HCT116 (cell line): ENCODE results near the gene STK38L. TPM values are rescaled to one million over a fixed set of nuclear protein-coding genes. Genes with fewer than 3 reads are reported as not detected.

Source experiments
- ATAC-seq: fragments of 200-7000 bp; cut with Tn5 transposase; 2 replicates; pipeline ENCODE4 v1.9.1; 2020; ENCODE audit warnings: mild to moderate bottlenecking, moderate library complexity
- BruUV-seq: library from RNA; stranded (reverse); fragments of 400-500 nt; replicated peaks from 2 replicates; lab custom pipeline; 2021; lab: Mats Ljungman, UMichigan
- CTCF ChIA-PET: fragments of 300-600 bp; sonication (Branson Sonifier 250); formaldehyde crosslinking; loops from one replicate; lab custom pipeline; 2021; ENCODE audit warnings: antibody characterized with exemption; lab: Charles Lee
- POLR2A ChIA-PET: fragments of 300-600, 350-600 bp; sonication (Branson Sonifier 250); formaldehyde crosslinking; loops from one replicate; lab custom pipeline; 2021; ENCODE audit warnings: antibody characterized with exemption; lab: Charles Lee
- RAD21 ChIA-PET, 2 experiments: fragments of 300-600 bp; sonication (Branson Sonifier 250); formaldehyde crosslinking; loops; one replicate each; lab custom pipeline; 2023; ENCODE audit warnings: low total read pairs in 2 of 2; ENCODE audit not compliant: uncharacterized antibody in 2 of 2, unreplicated experiment in 2 of 2, low non-redundant PET in 1 of 2; lab: Charles Lee
- DNase-seq: peaks from one replicate; pipeline ENCODE4 v3.0.0-alpha.2; 2010; ENCODE audit warnings: low read depth, low spot score
- H2AFZ ChIP-seq: fragments of 200-600 bp; shearing (Covaris generic), sonication (generic); 2 replicates; pipeline ENCODE4 v1.6.1; 2017; ENCODE audit warnings: low read depth, mixed run types, mixed read lengths, antibody characterized with exemption, low read length; ENCODE audit not compliant: poor library complexity, severe bottlenecking
- H3K27ac ChIP-seq: 2 replicates; pipeline ENCODE4 v1.5.1; 2012; ENCODE audit warnings: low read depth, low read length
- H3K27me3 ChIP-seq: fragments of 200-600 bp; sonication (generic); 2 replicates; pipeline ENCODE4 v1.6.1; 2016; ENCODE audit warnings: mixed run types, low read length, mixed read lengths; ENCODE audit not compliant: insufficient read depth
- H3K36me3 ChIP-seq, 2 experiments: fragments of 200-500 bp in 1 of 2; fragments of 200-600 bp in 1 of 2; sonication (Bioruptor generic) in 1 of 2; sonication (generic) in 1 of 2; 2 replicates each; pipeline versions ENCODE4 v1.5.1 to v1.6.1; 2014 to 2016; ENCODE audit warnings: low read length in 2 of 2, inconsistent platforms in 1 of 2, mixed read lengths in 1 of 2, mixed run types in 1 of 2; ENCODE audit not compliant: insufficient read depth in 2 of 2, control insufficient read depth in 1 of 2
- H3K4me1 ChIP-seq, 2 experiments: fragments of 200-600 bp in 1 of 2; sonication (generic) in 1 of 2; 2 replicates each; pipeline versions ENCODE4 v1.5.1 to v1.6.1; 2012 to 2017; ENCODE audit warnings: low read length in 2 of 2, inconsistent platforms in 1 of 2, mild to moderate bottlenecking in 1 of 2, mixed read lengths in 1 of 2, mixed run types in 1 of 2, moderate library complexity in 1 of 2; ENCODE audit not compliant: insufficient read depth in 2 of 2, control insufficient read depth in 1 of 2
- H3K4me2 ChIP-seq: fragments of 200-600 bp; sonication (generic); 2 replicates; pipeline ENCODE4 v1.6.1; 2017; ENCODE audit warnings: mixed run types, low read length, mixed read lengths
- H3K4me3 ChIP-seq, 2 experiments: fragments of 200-600 bp in 1 of 2; sonication (generic) in 1 of 2; replicated peaks in 1 of 2; 2 replicates each; pipeline ENCODE4 v1.5.1; 2011 to 2016; ENCODE audit warnings: low read length in 2 of 2, control low read depth in 1 of 2, low read depth in 1 of 2, mild to moderate bottlenecking in 1 of 2, mixed read lengths in 1 of 2, mixed run types in 1 of 2
- H3K79me2 ChIP-seq: fragments of 200-600 bp; sonication (generic); 2 replicates; pipeline ENCODE4 v1.6.1; 2017; ENCODE audit warnings: mild to moderate bottlenecking, mixed run types, low read length, moderate library complexity, mixed read lengths; ENCODE audit not compliant: insufficient read depth
- H3K9ac ChIP-seq: fragments of 200-600 bp; sonication (generic); 2 replicates; pipeline ENCODE4 v1.6.1; 2016; ENCODE audit warnings: low read length, mixed read lengths
- H3K9me2 ChIP-seq: fragments of 200-600 bp; sonication (generic), shearing (Covaris generic); 2 replicates; pipeline ENCODE4 v1.6.1; 2017; ENCODE audit warnings: mixed run types, mild to moderate bottlenecking, moderate library complexity; ENCODE audit not compliant: insufficient read depth
- H3K9me3 ChIP-seq, 2 experiments: fragments of 200-500 bp in 1 of 2; fragments of 200-600 bp in 1 of 2; sonication (Bioruptor generic) in 1 of 2; sonication (generic) in 1 of 2; 2 replicates each; pipeline ENCODE4 v1.6.1; 2014 to 2017; ENCODE audit warnings: low read length in 2 of 2, mixed read lengths in 2 of 2, inconsistent platforms in 1 of 2, low read depth in 1 of 2, mild to moderate bottlenecking in 1 of 2, mixed run types in 1 of 2, moderate library complexity in 1 of 2; ENCODE audit not compliant: control insufficient read depth in 1 of 2, insufficient read depth in 1 of 2
- H4K20me1 ChIP-seq: fragments of 200-600 bp; sonication (generic), shearing (Covaris generic); 2 replicates; pipeline ENCODE4 v1.6.1; 2017; ENCODE audit warnings: mixed run types, mild to moderate bottlenecking, moderate library complexity; ENCODE audit not compliant: insufficient read depth
- CBX3 ChIP-seq: IDR thresholded peaks from 2 replicates; pipeline ENCODE4 v1.6.1; 2012; ENCODE audit warnings: low read depth
- CEBPB ChIP-seq: IDR thresholded peaks from 2 replicates; pipeline ENCODE4 v1.6.1; 2012; ENCODE audit warnings: low read depth
- ELF1 ChIP-seq: IDR thresholded peaks from 2 replicates; pipeline ENCODE4 v1.6.1; 2012; ENCODE audit warnings: low read depth, borderline replicate concordance
- FOSL1 ChIP-seq: IDR thresholded peaks from 2 replicates; pipeline ENCODE4 v1.6.1; 2012; ENCODE audit warnings: low read depth
- JUND ChIP-seq: IDR thresholded peaks from 2 replicates; pipeline ENCODE4 v1.6.1; 2012
- POLR2A ChIP-seq: IDR thresholded peaks from 2 replicates; pipeline ENCODE4 v1.7.0; 2011; ENCODE audit warnings: borderline replicate concordance; ENCODE audit not compliant: insufficient read depth, insufficient read length; ENCODE audit errors: extremely low read depth
- POLR2AphosphoS5 ChIP-seq: IDR thresholded peaks from 2 replicates; pipeline ENCODE4 v1.6.1; 2011; ENCODE audit warnings: mild to moderate bottlenecking, low read depth, low read length, moderate library complexity
- RAD21 ChIP-seq: IDR thresholded peaks from 2 replicates; pipeline ENCODE4 v1.6.1; 2012; ENCODE audit warnings: low read depth, mild to moderate bottlenecking
- SIN3A ChIP-seq: IDR thresholded peaks from 2 replicates; pipeline ENCODE4 v1.6.1; 2012; ENCODE audit warnings: low read depth
- SRF ChIP-seq: IDR thresholded peaks from 2 replicates; pipeline ENCODE4 v1.6.1; 2012; ENCODE audit warnings: low read depth
- TCF7L2 ChIP-seq: IDR thresholded peaks from 2 replicates; pipeline ENCODE4 v1.7.0; 2011; ENCODE audit warnings: borderline replicate concordance, inconsistent platforms; ENCODE audit not compliant: insufficient read depth, insufficient read length; ENCODE audit errors: extremely low read depth
- YY1 ChIP-seq: IDR thresholded peaks from 2 replicates; pipeline ENCODE4 v1.6.1; 2011; ENCODE audit warnings: low read length, low read depth, moderate library complexity, mild to moderate bottlenecking; ENCODE audit not compliant: insufficient replicate concordance; ENCODE audit errors: extremely low read depth
- ZNF274 ChIP-seq: fragments of 200-500 bp; sonication (Bioruptor generic); IDR thresholded peaks from 2 replicates; pipeline ENCODE4 v1.6.1; 2014; ENCODE audit warnings: mild to moderate bottlenecking, low read depth, low read length, inconsistent platforms
- intact Hi-C: fragments of 100-400 bp; cut with micrococcal nuclease; formaldehyde crosslinking; loops from 2 replicates; pipeline ENCODE4 v1.10.0; 2022
- total RNA-seq: library from RNA; stranded (reverse); gene quantifications from one replicate; pipeline ENCODE4 v1.2.1, GENCODE V29; 2021; ENCODE audit not compliant: unreplicated experiment
- TF ChIP-seq, protein P1 (sequence below): IDR thresholded peaks from 2 replicates; pipeline ENCODE4 v1.6.1; 2012
- TF ChIP-seq, protein P2 (sequence below): IDR thresholded peaks from 2 replicates; pipeline ENCODE4 v1.6.1; 2011; ENCODE audit warnings: mild to moderate bottlenecking, low read length, moderate library complexity; ENCODE audit not compliant: insufficient replicate concordance; ENCODE audit errors: extremely low read depth
- TF ChIP-seq, protein P3 (sequence below): IDR thresholded peaks from 2 replicates; pipeline ENCODE4 v1.6.1; 2012; ENCODE audit warnings: low read depth

Gene STK38L
- total RNA-seq, 1 experiment from 2014 or later = 23.9 TPM

DNA sequence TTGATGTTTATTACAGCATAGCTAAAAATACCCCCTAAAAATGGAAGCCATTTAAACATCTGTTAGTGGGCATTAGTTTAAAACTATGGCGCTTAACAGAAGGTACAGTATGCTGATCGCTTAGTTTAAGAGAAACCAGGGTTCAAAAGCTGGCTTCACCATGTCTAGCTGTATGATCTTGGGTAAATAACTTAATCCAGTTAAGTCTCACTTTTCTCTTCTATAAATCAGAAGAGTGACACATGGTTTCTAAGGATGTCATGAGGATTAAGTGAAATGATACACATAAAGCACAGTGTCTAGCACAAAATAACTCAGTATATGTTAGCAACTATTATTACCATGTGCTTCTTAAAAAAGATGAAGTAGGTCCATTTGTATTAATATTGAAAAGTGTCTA, 38.7 kb downstream of the STK38L start:
- Histone ChIP-seq H3K4me3 (no peak overlapping the region), H3K9me3 (no peaks in the 10 kb centered on the region), H3K79me2 (no peaks in the 10 kb centered on the region), H3K9me2 (no peaks in the 10 kb centered on the region), H2AFZ (no peak overlapping the region), H3K9ac (no peak overlapping the region), H3K36me3 (no peaks in the 10 kb centered on the region), H3K27ac (no peak overlapping the region), H3K4me1 (peaks cover 4% of the 10 kb centered on the region in 2 experiments; a peak in 2 of 4 replicates), H4K20me1 (no peaks in the 10 kb centered on the region), H3K4me2 (no peak overlapping the region), H3K27me3 (no peaks in the 10 kb centered on the region)
- ATAC-seq (no peak), DNase-seq (no peak)
- no peak for TF ChIP-seq FOSL1
- TF ChIP-seq, protein P1, sequence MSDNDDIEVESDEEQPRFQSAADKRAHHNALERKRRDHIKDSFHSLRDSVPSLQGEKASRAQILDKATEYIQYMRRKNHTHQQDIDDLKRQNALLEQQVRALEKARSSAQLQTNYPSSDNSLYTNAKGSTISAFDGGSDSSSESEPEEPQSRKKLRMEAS = no peak
- no TSS peak for BruUV-seq
- intact Hi-C loops = no loop called here
- ChIA-PET POLR2A (no interaction called here), RAD21 (no interaction called here), CTCF (no interaction called here)

DNA sequence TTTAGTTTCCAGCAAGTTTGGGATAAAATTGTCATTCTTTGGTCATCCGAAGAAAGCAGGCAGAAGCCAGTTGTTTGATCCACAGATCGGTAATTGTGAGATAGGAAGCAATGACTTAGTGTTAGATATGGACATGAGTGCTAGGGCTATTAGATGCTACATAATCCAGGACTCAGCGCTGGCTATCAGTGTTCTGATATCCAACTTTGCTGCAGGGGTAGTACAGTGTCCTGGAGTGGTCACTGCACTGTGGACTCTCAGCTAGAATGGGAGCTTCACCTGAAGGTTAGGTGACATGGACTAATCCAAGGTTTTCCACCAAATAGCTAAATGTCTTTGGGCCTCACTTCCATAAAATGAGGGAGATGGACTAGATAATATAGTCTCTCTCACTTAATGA, 39.9 kb downstream of the STK38L start:
- no peaks in the 10 kb centered on the region for H3K9me3 ChIP-seq
- no peak overlapping the region for H2AFZ ChIP-seq
- BruUV-seq = no TSS peak
- intact Hi-C loops = no loop called here
- H3K9me2 ChIP-seq = no peaks in the 10 kb centered on the region
- no peak overlapping the region for H3K9ac ChIP-seq
- no peak overlapping the region for H3K4me3 ChIP-seq
- no peaks in the 10 kb centered on the region for H3K27me3 ChIP-seq
- CTCF ChIA-PET = no interaction called here
- RAD21 ChIA-PET = no interaction called here
- H3K4me1 ChIP-seq = no peaks in the 10 kb centered on the region
- H3K4me2 ChIP-seq = no peak overlapping the region
- H3K79me2 ChIP-seq = no peaks in the 10 kb centered on the region
- POLR2A ChIA-PET = no interaction called here
- ATAC-seq = no peak
- no peaks in the 10 kb centered on the region for H3K36me3 ChIP-seq
- DNase-seq = no peak
- H3K27ac ChIP-seq = no peak overlapping the region
- no peaks in the 10 kb centered on the region for H4K20me1 ChIP-seq
- TF ChIP-seq YY1 (no peak), SIN3A (no peak), CEBPB (no peak), TCF7L2 (no peak), RAD21 (no peak), JUND (no peak), FOSL1 (no peak), ELF1 (no peak), CBX3 (no peak), ZNF274 (no peak), SRF (no peak), POLR2AphosphoS5 (no peak), POLR2A (no peak)
- TF ChIP-seq, protein P2, sequence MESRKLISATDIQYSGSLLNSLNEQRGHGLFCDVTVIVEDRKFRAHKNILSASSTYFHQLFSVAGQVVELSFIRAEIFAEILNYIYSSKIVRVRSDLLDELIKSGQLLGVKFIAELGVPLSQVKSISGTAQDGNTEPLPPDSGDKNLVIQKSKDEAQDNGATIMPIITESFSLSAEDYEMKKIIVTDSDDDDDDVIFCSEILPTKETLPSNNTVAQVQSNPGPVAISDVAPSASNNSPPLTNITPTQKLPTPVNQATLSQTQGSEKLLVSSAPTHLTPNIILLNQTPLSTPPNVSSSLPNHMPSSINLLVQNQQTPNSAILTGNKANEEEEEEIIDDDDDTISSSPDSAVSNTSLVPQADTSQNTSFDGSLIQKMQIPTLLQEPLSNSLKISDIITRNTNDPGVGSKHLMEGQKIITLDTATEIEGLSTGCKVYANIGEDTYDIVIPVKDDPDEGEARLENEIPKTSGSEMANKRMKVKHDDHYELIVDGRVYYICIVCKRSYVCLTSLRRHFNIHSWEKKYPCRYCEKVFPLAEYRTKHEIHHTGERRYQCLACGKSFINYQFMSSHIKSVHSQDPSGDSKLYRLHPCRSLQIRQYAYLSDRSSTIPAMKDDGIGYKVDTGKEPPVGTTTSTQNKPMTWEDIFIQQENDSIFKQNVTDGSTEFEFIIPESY = no peak
- TF ChIP-seq, protein P3, sequence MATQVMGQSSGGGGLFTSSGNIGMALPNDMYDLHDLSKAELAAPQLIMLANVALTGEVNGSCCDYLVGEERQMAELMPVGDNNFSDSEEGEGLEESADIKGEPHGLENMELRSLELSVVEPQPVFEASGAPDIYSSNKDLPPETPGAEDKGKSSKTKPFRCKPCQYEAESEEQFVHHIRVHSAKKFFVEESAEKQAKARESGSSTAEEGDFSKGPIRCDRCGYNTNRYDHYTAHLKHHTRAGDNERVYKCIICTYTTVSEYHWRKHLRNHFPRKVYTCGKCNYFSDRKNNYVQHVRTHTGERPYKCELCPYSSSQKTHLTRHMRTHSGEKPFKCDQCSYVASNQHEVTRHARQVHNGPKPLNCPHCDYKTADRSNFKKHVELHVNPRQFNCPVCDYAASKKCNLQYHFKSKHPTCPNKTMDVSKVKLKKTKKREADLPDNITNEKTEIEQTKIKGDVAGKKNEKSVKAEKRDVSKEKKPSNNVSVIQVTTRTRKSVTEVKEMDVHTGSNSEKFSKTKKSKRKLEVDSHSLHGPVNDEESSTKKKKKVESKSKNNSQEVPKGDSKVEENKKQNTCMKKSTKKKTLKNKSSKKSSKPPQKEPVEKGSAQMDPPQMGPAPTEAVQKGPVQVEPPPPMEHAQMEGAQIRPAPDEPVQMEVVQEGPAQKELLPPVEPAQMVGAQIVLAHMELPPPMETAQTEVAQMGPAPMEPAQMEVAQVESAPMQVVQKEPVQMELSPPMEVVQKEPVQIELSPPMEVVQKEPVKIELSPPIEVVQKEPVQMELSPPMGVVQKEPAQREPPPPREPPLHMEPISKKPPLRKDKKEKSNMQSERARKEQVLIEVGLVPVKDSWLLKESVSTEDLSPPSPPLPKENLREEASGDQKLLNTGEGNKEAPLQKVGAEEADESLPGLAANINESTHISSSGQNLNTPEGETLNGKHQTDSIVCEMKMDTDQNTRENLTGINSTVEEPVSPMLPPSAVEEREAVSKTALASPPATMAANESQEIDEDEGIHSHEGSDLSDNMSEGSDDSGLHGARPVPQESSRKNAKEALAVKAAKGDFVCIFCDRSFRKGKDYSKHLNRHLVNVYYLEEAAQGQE = no peak
- TF ChIP-seq, protein P1 = no peak
